Tibial nerve (tissue), 4 donors: ENCODE measurements around the gene PPCDC. TPM values are rescaled to one million over a fixed set of nuclear protein-coding genes. Genes with fewer than 3 reads are reported as not detected.

Source experiments
- DNase-seq, 2 donors: peaks; one replicate each; pipeline ENCODE4 v3.0.0-alpha.2; 2019; ENCODE audit warnings: low spot score in 2 of 2
- H3K27ac ChIP-seq, 4 donors: fragments of 200-600 bp; sonication (generic) in 3 of 4; one replicate each; pipeline ENCODE4 v1.5.1; 2017 to 2019; ENCODE audit warnings: mild to moderate bottlenecking in 1 of 4
- H3K27me3 ChIP-seq, 2 donors: fragments of 200-600 bp; sonication (generic) in 1 of 2; one replicate each; pipeline versions ENCODE4 v1.5.1 to v1.6.0; 2017 to 2019
- H3K36me3 ChIP-seq, 3 donors: fragments of 200-600 bp; sonication (generic); one replicate each; pipeline ENCODE4 v1.5.1; 2018 to 2019
- H3K4me1 ChIP-seq, 4 donors: fragments of 200-600 bp; sonication (generic) in 3 of 4; one replicate each; pipeline ENCODE4 v1.5.1; 2017 to 2019
- H3K4me3 ChIP-seq, 4 donors: fragments of 200-600 bp; sonication (generic) in 3 of 4; one replicate each; pipeline ENCODE4 v1.5.1; 2017 to 2019; ENCODE audit warnings: mild to moderate bottlenecking in 1 of 4, moderate library complexity in 1 of 4
- H3K9me3 ChIP-seq, 4 donors: fragments of 200-600 bp; sonication (generic) in 3 of 4; one replicate each; pipeline ENCODE4 v1.5.1; 2017 to 2019
- EP300 ChIP-seq, 2 donors: sonication (generic); formaldehyde crosslinking; IDR thresholded peaks; one replicate each; pipeline ENCODE4 v1.6.1; 2017; ENCODE audit warnings: antibody characterized with exemption in 2 of 2, mild to moderate bottlenecking in 1 of 2
- POLR2A ChIP-seq, 2 donors: fragments of 450-650 bp; IDR thresholded peaks; one replicate each; pipeline ENCODE4 v1.6.1; 2017; ENCODE audit warnings: antibody characterized with exemption in 2 of 2, mild to moderate bottlenecking in 2 of 2, moderate library complexity in 2 of 2
- WGBS, 2 donors: methylation state at CpG; one replicate each; pipeline ENCODE4 v1.1.5; 2018; 5-methylcytosine and 5-hydroxymethylcytosine counted together
- total RNA-seq, 4 donors: library from RNA; depleted of rRNA; stranded (reverse); fragments of >200 nt; gene quantifications; one replicate each; pipeline ENCODE4 v1.1.0, GENCODE V29; 2016
- TF ChIP-seq, protein P1 (sequence below), 5 experiments: fragments of 200-600 bp in 3 of 5; fragments of 450-650 bp in 2 of 5; sonication (generic) in 3 of 5; IDR thresholded peaks; one replicate each; pipeline ENCODE4 v1.5.1; 2016 to 2019; ENCODE audit warnings: antibody characterized with exemption in 5 of 5, mild to moderate bottlenecking in 3 of 5, moderate library complexity in 2 of 5

The PPCDC gene
- 10 to 100 TPM; 19.8 to 42.5 (median 36.4) TPM for total RNA-seq

- Histone ChIP-seq H3K4me1 (peaks cover 0 to 23% (median 10%) of the 10 kb centered on the region in 4 donors), H3K36me3 (peaks cover 0 to 19% (median 0%) of the 10 kb centered on the region in 3 donors), H3K4me3 (peak within 1 kb of the TSS; percentile 62 to 87 (median 72)), H3K27me3 (no peaks in the 10 kb centered on the region), H3K27ac (peak within 1 kb of the TSS; percentile 71 to 95 (median 91)), H3K9me3 (no peaks in the 10 kb centered on the region)
- peak; percentile 55 to 93 for TF ChIP-seq EP300 (IDR thresholded peaks at IDR 0.05)
- TF ChIP-seq, protein P1, sequence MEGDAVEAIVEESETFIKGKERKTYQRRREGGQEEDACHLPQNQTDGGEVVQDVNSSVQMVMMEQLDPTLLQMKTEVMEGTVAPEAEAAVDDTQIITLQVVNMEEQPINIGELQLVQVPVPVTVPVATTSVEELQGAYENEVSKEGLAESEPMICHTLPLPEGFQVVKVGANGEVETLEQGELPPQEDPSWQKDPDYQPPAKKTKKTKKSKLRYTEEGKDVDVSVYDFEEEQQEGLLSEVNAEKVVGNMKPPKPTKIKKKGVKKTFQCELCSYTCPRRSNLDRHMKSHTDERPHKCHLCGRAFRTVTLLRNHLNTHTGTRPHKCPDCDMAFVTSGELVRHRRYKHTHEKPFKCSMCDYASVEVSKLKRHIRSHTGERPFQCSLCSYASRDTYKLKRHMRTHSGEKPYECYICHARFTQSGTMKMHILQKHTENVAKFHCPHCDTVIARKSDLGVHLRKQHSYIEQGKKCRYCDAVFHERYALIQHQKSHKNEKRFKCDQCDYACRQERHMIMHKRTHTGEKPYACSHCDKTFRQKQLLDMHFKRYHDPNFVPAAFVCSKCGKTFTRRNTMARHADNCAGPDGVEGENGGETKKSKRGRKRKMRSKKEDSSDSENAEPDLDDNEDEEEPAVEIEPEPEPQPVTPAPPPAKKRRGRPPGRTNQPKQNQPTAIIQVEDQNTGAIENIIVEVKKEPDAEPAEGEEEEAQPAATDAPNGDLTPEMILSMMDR (IDR thresholded peaks at IDR 0.05): no peak
- peak; percentile 67 to 84 for TF ChIP-seq POLR2A (IDR thresholded peaks at IDR 0.05)
- peak; percentile 94 for DNase-seq
- WGBS, 2 donors: 5 to 6% methylated on average over 20 to 26 of the region's 40 CpGs
These were observed at the start of gene PPCDC for GRCh38 chr15:75023181-75023871. Gene PPCDC, plus strand, starts transcription at chr15:75023590. Its CDS starts 4,729 bp downstream, at chr15:75028319.

DNA sequence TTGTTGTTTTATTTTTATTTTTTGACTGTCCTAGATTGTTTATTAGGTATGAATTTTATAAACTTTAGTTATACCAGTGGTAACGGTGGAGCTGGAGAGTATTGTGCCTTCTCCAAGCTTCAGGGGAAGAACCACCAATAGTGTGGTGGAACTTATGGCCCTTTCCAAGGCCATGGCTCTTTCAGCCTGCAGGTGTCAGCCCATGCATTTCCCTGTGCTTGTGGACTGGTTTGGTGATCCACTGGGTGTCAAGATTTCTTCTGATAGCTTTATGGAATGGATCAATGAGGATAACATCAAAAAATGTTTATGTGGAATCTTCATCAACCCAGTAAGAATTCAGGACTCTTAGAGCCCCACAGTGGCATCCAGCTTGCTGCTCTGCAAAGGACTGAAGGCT lies 47.2 kb upstream of the PPCDC start:
- Histone ChIP-seq H3K36me3 (no peaks in the 10 kb centered on the region), H3K27ac (no peak overlapping the region), H3K27me3 (no peaks in the 10 kb centered on the region), H3K4me3 (no peak overlapping the region), H3K9me3 (no peaks in the 10 kb centered on the region), H3K4me1 (peaks cover 0 to 15% (median 0%) of the 10 kb centered on the region in 4 donors)
- DNase-seq: no peak
- TF ChIP-seq POLR2A (IDR thresholded peaks at IDR 0.05) (no peak), EP300 (IDR thresholded peaks at IDR 0.05) (no peak)
- TF ChIP-seq, protein P1 (IDR thresholded peaks at IDR 0.05): no peak
- 73 to 78% methylated on average over 1 of the region's 1 CpG for WGBS, 2 donors

- no peak for DNase-seq
- H3K36me3 ChIP-seq: no peaks in the 10 kb centered on the region
- 41 to 46% methylated on average over 4 of the region's 4 CpGs for WGBS, 2 donors
- peaks cover 0 to 15% (median 0%) of the 10 kb centered on the region in 4 donors for H3K4me1 ChIP-seq
- H3K27ac ChIP-seq: peak overlapping the region in 1 of 4 donors; percentile 50
- TF ChIP-seq, protein P1 (IDR thresholded peaks at IDR 0.05): no peak
- TF ChIP-seq EP300 (IDR thresholded peaks at IDR 0.05) (no peak), POLR2A (IDR thresholded peaks at IDR 0.05) (no peak)
- no peaks in the 10 kb centered on the region for H3K9me3 ChIP-seq
- no peaks in the 10 kb centered on the region for H3K27me3 ChIP-seq
- no peak overlapping the region for H3K4me3 ChIP-seq
These were observed 45.8 kb upstream of the PPCDC start for GRCh38 chr15:74977599-74977998.

DNA sequence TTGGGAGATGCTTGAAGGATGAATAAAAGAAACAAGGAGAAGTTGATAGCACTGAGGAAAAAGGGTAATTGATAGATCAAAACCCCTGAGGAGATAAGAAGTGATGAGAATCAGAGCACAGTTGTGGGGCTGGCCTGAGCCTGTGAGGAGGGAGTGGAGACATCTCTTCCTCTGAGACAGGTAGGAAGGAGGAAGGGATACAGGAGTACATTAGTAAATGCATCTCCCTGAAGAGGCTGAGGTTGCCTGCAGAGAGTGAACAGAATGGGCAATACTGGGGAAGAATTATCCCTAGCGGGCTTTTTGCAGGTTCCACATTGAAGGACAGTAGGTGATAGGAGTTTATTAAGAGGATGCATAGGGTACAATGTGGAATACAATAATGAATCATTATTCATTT lies 45.3 kb upstream of the PPCDC start:
- Histone ChIP-seq H3K27me3 (no peaks in the 10 kb centered on the region), H3K36me3 (no peaks in the 10 kb centered on the region), H3K9me3 (no peaks in the 10 kb centered on the region), H3K27ac (peak overlapping the region in 2 of 4 donors; percentile 44 to 50), H3K4me1 (peaks cover 0 to 15% (median 0%) of the 10 kb centered on the region in 4 donors), H3K4me3 (no peak overlapping the region)
- DNase-seq: no peak
- WGBS, 2 donors: 58 to 69% methylated on average over 1 of the region's 1 CpG
- TF ChIP-seq, protein P1 (IDR thresholded peaks at IDR 0.05): no peak
- TF ChIP-seq POLR2A (IDR thresholded peaks at IDR 0.05) (no peak), EP300 (IDR thresholded peaks at IDR 0.05) (no peak)

- 24 to 27% methylated on average over 3 of the region's 3 CpGs for whole genome bisulfite sequencing, 2 donors
- Histone ChIP-seq H3K4me1 (peaks cover 0 to 15% (median 0%) of the 10 kb centered on the region in 4 donors), H3K9me3 (no peaks in the 10 kb centered on the region), H3K36me3 (no peaks in the 10 kb centered on the region), H3K27me3 (no peaks in the 10 kb centered on the region), H3K4me3 (no peak overlapping the region), H3K27ac (peak overlapping the region in 2 of 4 donors; percentile 50 to 52)
- DNase-seq: no peak
- TF ChIP-seq POLR2A (IDR thresholded peaks at IDR 0.05) (no peak), EP300 (IDR thresholded peaks at IDR 0.05) (no peak)
- TF ChIP-seq, protein P1 (IDR thresholded peaks at IDR 0.05): no peak
These were observed 44.9 kb upstream of the PPCDC start for GRCh38 chr15:74978503-74978902.
